ENCODE measurements around the gene GSC2.
A peak's percentile ranks its signal among the peaks of the same experiment; 100 is the strongest.

The GSC2 gene

GRCh38 chr22:19119949-19120348 is 30.1 kb downstream of the GSC2 start:
- DNase-seq (ENCODE audit: low read depth) = no peak

DNA sequence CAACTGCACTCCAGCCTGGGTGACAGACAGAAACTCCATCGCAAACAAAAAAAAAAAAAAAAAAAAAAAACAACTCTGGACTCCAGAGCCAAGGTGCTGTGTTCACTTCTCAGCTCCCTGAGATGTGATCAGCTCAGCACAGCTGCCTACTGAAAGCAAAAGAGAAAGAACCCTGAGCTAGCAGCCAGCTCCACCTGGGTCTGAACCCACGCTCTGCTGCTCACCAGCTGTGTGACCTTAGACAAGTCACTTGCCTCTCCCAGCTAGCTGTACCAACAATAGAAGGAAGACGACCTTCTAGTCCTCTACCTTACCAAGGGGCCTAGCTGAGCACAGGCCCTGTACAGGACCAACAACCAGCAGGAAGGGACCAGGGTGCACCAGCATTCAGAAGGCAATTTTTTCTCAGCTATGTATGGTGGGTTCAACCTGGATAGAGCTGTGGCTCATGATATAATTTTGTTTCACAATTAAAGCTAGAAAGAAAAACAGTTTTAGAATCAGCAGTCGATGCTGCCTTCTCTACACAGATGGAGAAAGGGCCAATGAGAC is 31.7 kb downstream of the GSC2 start:
- DNase-seq (ENCODE audit: low read depth) = peak; percentile 31

DNA sequence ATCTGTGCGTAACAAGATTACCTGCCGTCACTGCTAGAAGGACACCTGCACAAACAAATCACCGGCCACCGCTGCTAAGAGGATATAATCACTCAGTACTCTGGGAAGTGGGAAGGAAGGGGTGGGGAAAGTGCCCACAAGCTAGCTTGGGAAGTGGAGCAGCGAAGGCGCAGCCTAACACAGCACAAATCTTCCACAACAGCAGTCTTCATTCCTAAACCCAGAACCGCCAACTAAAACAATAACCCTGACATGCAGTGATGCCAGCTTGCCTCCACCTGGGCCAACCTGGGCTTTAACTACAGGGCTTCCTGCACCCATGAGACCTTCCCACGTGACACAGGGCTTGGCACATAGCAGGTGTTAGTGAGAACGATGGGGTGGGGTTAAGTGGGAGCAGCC is 33.0 kb downstream of the GSC2 start:
- DNase-seq (ENCODE audit: low read depth) = no peak

GRCh38 chr22:19115628-19116027 is 34.5 kb downstream of the GSC2 start:
- DNase-seq (ENCODE audit: low read depth) = no peak

DNA sequence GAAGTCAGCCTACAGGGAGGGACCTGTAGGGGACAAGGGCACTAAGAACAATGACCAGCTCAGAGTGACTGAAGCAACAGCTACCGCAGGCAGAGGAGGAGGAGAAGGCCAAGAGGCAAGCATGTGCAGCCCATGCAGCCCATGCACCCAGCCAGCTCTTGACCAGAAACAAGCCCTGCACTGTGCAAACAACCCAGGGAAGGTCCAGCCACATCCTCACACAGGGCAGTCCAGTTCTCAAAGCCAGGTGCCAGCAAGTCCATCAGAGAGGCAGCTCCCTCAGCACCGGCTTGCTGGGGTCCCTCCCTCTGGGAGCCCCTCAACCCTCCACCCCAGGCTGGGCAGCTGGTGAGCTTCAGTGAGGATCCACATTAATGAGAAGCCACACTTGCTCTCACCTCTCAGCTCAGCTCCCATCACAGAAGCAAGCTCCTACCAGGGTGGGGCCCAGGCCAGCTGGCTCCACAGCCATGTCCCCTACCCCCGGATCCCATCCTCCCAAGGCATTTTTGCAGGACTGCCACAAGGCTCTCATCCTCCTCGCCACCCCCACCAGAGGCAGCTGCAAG is 35.0 kb downstream of the GSC2 start:
- no peak for DNase-seq (ENCODE audit: low read depth)

DNA sequence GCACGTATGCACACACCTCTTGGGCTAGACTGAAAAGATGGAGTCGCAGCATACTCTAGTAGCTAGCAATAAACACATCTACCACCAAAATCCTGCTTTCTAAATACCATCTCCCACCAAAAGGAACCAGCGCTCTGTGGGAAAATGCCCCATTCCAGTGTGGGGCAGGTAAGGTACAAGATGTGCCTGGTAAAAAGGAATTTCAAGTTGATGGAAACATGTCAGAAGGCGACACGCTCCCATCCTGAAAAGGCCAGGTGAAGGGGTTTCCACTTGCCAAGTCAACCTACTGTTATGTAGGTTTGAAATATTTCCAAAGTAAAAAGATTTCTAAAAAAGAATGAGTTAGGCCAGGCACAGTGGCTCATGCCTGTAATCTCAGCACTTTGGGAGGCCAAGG is 36.7 kb downstream of the GSC2 start:
- no peak for DNase-seq (ENCODE audit: low read depth)

DNA sequence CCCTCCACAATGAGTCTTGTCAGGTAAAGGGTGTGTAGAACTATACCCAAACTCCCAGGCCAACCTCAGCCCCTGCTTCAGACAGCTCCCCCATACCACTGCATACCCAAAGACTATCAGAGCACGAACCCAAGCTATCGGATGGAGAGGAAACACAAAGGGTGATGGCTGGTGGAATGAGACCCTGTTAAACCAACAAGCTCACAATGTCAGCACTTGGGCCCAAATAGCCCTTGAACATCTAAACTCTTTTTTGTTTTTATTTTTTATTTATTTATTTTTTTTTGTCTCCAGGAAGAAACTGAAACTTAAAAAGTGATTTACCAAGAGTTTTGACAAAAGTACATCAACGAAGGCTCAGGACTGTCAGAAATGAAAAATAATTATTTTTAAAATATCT is 38.5 kb downstream of the GSC2 start:
- no peak for DNase-seq (ENCODE audit: low read depth)

- no peak for DNase-seq (ENCODE audit: low read depth)
Measured at GRCh38 chr22:19111140-19111539, 39.0 kb downstream of the GSC2 start.

- no peak for DNase-seq (ENCODE audit: low read depth)
Measured at GRCh38 chr22:19110646-19111045, 39.4 kb downstream of the GSC2 start.

DNA sequence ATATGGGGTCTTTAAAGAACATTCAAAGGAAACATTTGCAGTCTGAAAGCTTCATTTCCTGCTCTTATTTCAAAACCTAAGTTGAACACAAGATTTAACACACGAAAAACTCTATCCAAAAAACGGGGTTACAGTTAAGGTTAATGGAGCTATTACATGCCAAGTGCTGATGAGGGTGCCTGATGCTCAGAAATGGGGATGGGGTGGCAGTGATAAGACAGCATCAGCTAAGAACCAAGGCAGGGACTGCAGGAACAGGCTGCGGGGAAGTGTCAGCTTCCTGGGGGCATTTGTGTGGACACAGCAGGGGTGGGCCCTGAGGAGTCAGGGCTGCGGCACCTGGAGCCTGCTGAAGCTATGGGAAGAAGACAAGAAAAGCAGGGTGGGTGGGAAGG is 40.0 kb downstream of the GSC2 start:
- no peak for DNase-seq (ENCODE audit: low read depth)

DNA sequence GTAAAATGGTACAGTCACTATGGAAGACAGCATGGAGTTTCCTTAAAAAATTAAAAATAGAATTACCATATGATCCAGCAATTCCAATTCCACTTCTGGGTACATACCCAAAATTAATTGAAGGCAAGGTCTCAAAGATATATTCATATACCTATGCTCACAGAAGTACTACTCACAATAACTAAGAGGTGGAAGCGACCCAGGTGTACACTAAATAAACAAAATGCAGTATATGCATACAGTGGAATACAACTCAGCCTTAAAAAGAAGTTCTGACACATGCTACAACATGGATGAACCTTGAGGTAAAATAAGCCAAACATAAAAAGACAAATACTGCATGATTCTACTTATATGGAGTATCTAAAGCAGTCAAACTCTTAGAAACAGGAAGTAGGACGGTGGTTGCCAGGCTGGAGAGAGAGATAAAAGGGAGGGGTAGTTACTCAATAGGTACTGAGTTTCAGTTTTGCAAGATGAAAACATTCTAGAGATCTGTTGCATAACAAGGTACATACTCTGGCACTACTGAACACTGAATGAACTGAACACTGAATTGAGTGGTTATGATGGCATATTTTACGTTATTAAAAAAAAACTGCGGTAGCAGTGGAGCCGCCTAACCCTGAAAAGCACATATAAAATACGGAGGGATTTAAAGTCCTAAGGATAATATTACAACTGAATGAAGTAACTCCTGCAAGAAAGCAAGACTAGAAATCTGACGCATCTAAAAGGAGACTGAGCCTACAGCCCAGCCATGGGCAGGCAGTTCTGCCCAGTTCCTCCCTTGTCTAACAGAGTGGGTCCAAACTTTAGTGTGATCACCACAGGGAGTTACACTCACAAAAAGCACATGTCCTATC is 40.7 kb downstream of the GSC2 start:
- no peak for DNase-seq (ENCODE audit: low read depth)

GRCh38 chr22:19108807-19109197 is 41.3 kb downstream of the GSC2 start:
- no peak for DNase-seq (ENCODE audit: low read depth)

GRCh38 chr22:19107730-19108074 is 42.4 kb downstream of the GSC2 start:
- DNase-seq (ENCODE audit: low read depth) = no peak

DNA sequence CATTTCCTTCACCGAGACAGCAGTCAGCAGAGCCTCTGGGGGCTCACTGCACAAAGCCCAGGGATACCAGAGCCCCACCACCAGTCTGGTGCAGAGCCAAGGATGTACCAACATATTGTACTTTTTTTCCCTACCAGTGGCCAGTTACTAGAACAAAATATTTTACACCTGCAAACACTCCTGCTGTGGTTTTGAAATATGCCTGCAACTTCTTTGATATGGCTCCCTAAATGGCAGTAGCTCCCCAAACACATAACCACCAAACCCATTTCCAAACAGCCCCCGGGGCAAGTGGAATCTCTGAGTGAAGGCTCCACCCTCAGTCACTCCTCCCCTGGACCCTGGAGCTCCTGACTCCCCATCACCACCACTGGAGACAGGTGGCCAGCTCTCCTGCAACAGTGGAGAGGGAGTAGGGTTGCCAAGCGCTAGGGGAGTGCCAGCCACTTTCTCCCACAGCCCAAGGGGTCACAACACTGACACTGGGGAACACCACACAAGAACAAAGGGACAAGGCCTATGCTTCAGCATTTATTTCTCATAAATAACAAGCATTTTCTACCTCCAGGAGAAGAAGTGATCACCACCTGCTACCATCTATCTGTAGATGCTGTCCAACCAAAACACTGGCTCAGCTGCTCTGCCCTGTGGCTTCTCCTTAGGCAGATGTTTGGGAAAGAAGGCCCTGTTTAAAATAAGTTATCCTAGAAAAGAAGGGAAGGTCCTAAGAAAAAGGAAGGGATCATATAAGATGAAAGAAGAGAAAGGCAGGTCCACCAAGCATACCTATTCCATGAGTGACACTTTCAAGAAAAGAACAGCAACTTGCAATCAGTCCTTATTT is 43.0 kb downstream of the GSC2 start:
- no peak for DNase-seq (ENCODE audit: low read depth)

DNA sequence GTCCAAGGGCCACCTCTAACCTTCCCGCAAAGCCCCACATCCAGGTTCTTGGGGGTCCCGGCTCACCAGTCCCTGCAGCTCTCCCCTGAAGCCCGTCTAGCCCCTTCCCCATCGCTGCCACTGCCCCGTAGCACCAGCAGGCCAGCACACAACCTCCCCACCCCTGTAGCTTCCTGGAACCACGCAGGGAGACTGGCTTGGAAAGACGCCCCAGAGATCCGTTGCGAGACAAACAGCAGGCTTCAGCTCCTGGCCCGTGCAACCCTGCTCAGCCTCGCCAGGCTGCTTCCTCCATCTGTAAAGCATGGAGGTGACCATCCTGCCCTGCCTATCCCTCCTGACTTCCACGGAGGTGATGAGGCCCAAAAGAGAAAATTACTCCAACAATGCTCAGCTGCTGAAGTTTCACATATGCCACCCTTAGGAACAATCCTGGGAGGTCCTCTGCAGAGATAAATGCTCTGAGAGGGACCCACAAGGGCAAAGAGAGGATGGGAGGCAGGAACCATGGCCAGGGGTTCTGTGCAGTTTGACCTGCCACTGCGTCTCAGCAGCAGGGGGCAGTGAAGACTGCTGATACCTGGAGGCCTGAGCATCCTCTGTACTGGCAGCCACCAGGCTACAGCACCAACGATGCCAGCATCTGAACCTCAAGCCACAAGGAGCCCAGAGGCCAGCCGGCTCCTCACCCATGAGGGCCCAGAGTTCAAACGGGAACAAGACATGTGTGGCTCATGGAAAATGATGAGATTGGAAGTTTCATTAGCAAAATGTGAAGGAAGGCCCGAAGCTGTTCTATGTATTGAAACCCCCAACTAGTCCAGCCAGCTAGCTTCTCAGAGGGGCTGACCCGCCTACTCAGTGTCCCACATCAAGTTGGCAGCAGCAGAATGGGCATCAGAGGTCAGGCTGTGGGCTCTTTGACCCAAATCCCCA is 44.0 kb downstream of the GSC2 start:
- DNase-seq (ENCODE audit: low read depth) = no peak

- DNase-seq (ENCODE audit: low read depth) = no peak
Measured at GRCh38 chr22:19105456-19105855, 44.6 kb downstream of the GSC2 start.

DNA sequence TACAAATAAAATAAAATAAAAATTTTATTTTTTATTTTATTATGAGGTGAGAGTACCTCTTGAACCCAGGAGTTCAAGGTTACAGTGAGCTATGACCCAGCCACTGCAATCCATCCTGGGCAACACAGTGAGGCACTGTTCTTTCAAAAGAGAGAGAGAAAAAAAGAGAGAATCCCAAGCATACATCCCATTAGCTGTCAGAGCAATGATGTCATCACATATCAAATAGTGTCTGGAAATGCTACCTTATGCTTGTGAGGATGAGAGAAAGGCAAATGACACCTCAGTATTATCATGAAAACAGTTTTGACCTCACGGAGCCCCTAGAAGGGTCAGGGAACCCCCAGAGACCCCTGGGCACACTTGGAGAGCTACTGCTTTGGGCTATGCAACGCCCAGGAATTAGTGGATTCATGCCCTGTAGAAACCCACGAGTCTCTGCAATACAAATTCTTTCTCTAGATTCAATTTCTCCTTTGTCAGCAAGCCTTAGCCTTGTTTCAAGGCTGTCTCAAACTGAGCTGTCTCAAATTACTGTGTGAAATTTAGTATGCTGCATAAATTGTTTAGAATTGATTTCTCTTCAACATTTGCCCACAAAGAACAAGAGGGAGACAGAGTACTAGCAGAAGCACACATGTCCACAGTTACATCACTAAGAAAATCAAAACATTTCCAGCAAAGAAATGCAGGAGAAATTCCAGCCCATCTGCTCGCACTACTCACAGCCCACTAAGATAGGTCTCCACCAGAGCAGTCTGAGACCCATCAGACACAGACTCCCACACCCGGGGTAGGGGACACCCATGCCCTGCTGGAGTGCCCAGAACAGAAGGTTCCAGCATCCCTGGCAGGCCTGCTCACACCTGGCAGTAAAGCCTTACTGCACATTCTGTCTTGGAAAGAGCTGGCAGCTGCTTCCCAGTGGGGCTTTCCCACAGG is 45.9 kb downstream of the GSC2 start:
- no peak for DNase-seq (ENCODE audit: low read depth)

- DNase-seq (ENCODE audit: low read depth) = no peak
Measured at GRCh38 chr22:19098157-19098556, 51.9 kb downstream of the GSC2 start.

DNA sequence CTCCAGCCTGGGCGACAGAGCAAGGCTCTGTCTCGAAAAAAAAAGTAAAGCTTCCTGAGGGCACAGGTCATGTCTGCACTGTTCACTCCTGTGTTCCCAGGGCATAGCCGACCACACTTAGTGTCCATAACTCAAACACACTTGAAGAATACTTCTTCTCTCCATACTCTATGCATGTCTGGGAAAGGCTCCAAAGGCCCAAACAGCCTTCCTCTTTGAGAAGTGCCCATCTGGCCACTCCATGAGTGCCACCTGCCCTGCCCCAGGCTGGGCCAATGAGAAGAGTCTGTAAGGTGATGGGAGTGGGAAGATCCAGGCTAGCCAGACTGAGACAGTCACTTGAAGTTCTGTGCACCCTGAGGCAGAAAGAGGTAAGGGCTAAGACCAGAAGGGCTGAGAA is 52.6 kb downstream of the GSC2 start:
- no peak for DNase-seq (ENCODE audit: low read depth)
